ENCODE results near the gene BRINP3.

BRINP3 gene

GRCh38 chr1:190098756-190099155 is 378.9 kb downstream of the BRINP3 start:
- ATAC-seq, result no peak

GRCh38 chr1:190098107-190098506 is 379.6 kb downstream of the BRINP3 start:
- ATAC-seq, result no peak

DNA sequence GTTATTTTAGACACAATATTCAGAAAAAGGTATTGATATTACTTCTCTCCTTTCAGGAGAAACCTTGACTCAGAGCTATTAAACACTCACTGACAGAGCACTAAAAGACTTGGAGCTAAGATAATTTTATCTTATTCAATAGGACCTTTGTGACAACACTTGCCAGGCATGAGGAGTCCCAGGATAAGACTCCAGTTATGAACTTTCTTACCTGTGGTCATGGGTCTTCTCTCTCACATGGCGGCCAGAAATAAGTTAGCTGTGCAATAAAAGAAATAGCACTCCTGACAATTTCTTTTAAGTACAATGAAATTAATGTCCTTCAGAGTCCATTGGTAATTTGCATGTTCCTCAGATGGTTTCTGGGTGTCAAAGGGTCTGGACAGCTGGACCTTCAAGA is 382.1 kb downstream of the BRINP3 start:
- ATAC-seq, result no peak

- ATAC-seq, result no peak
These were observed 393.1 kb downstream of the BRINP3 start for GRCh38 chr1:190084552-190084951.

GRCh38 chr1:190068304-190068703 is 409.4 kb downstream of the BRINP3 start:
- no peak for ATAC-seq

DNA sequence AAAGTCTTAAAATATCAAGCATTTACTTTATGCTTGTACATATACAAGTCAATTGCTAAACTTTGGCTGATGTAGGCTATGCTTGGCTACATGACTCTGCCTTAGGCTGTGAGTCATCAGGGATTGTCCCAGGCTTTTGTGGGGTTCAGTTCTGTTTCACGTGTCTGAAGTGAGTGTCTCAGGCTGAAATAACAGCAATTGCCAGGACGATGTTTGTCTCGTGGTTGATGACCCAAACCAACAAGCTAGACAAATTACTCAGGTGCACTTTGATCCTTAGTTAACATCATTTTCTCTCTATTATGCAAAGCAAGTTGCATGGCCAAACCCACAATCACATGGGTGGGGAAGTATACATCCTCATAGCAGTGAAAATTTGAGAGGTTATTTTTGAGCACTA is 410.1 kb downstream of the BRINP3 start:
- ATAC-seq, result no peak

DNA sequence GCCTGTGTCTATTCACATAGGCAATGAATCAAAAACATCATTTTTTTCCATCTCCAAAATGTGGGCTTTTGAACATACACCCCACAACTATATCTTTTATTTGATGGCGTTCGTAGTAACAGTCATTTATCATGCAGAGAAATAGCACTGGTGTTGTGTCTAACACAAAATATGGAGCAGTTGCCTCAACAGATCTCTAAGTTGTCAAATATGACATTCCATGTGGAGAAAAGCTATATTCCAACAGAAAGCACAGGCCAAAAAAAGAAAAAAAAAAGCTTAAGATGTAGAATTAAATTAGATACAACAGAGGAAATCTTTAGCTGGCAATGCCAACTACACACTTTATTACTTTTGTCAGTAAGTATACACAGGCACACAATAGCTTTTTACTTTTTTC is 411.7 kb downstream of the BRINP3 start:
- ATAC-seq, result no peak

GRCh38 chr1:190049314-190049713 is 428.4 kb downstream of the BRINP3 start:
- no peak for ATAC-seq
